Spinal cord (tissue), 10 donors: Measurements from ENCODE around the gene ZDHHC11B. TPM values are rescaled to one million over a fixed set of nuclear protein-coding genes. Genes with fewer than 3 reads are reported as not detected.
"Not testable (repeated sequence)": the region's sequence is repeated elsewhere in the genome, so short reads cannot be mapped to it uniquely, and the experiment has no call there.

Source experiments
- DNase-seq, 6 donors: peaks; one replicate each; pipeline versions ENCODE4 v3.0.0 to v3.0.0-alpha.2; 2013 to 2015; ENCODE audit warnings: low spot score in 6 of 6, low read depth in 4 of 6
- H3K27ac ChIP-seq: one replicate; pipeline ENCODE4 v1.5.1; 2013; ENCODE audit warnings: low read depth, low read length, control low read depth
- H3K27me3 ChIP-seq: one replicate; pipeline ENCODE4 v1.6.1; 2013; ENCODE audit warnings: low read length; ENCODE audit not compliant: control insufficient read depth, insufficient read depth
- H3K36me3 ChIP-seq: one replicate; pipeline ENCODE4 v1.6.1; 2013; ENCODE audit warnings: low read length; ENCODE audit not compliant: control insufficient read depth, insufficient read depth
- H3K4me1 ChIP-seq: one replicate; pipeline ENCODE4 v1.6.1; 2013; ENCODE audit warnings: low read length; ENCODE audit not compliant: control insufficient read depth, insufficient read depth
- H3K4me3 ChIP-seq: one replicate; pipeline ENCODE4 v1.5.1; 2013; ENCODE audit warnings: low read depth, low read length, control low read depth
- H3K9me3 ChIP-seq: one replicate; pipeline ENCODE4 v1.6.1; 2013; ENCODE audit warnings: low read length; ENCODE audit not compliant: control insufficient read depth, insufficient read depth
- WGBS: methylation state at CpG from one replicate; pipeline ENCODE4 v1.1.5; 2013; ENCODE audit warnings: missing lambda C conversion rate; ENCODE audit not compliant: insufficient coverage; 5-methylcytosine and 5-hydroxymethylcytosine counted together
- polyA plus RNA-seq, 2 donors: library from polyadenylated mRNA; unstranded; fragments of 120-200 nt; gene quantifications; one replicate each; pipeline ENCODE4 v1.2.1, GENCODE V29; 2013; ENCODE audit not compliant: insufficient read length in 2 of 2
- total RNA-seq, 2 donors: library from RNA; depleted of rRNA in 1 of 2; stranded (reverse); fragments of 120-200 nt in 1 of 2; fragments of >200 nt in 1 of 2; gene quantifications; one replicate each; pipeline versions ENCODE4 v1.2.3 to v1.2.4, GENCODE V29; 2013 to 2014
- donor health status: healthy.

Gene ZDHHC11B
- total and polyA plus RNA-seq, 4 donors: 7.3 to 37.2 (median 16.2) TPM

GRCh38 chr5:732754-733454, 51.6 kb downstream of the ZDHHC11B start:
- not testable (repeated sequence) for DNase-seq, H3K27me3 ChIP-seq, H3K4me3 ChIP-seq, H3K9me3 ChIP-seq, H3K27ac ChIP-seq, H3K4me1 ChIP-seq, H3K36me3 ChIP-seq
- 91% methylated on average over 5 of the region's 10 CpGs for WGBS

DNA sequence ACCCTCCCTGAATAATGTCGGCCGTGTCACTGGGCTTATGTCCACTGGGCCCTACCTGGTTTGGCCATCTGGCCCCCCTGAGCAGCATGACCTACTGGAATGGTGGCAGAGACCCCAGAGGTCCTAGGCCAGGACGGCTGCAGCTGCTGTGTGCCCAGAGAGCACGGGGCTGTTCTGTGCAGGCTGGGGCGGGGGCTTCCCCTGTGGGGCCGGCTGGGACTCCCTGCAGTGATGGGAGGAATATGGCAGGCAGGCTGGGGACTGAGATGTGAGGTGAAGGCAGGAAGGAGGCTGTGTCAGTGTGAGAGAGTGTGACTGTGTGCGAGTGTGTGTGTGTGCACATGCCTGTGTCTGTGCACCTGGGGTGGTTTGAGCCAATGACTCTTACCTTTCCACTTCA, 55.3 kb downstream of the ZDHHC11B start:
- no CpG with 5 or more reads among the region's 7 CpGs for WGBS
- H3K36me3 ChIP-seq, H3K9me3 ChIP-seq, H3K27ac ChIP-seq, DNase-seq, H3K27me3 ChIP-seq, H3K4me1 ChIP-seq, H3K4me3 ChIP-seq: not testable (repeated sequence)

DNA sequence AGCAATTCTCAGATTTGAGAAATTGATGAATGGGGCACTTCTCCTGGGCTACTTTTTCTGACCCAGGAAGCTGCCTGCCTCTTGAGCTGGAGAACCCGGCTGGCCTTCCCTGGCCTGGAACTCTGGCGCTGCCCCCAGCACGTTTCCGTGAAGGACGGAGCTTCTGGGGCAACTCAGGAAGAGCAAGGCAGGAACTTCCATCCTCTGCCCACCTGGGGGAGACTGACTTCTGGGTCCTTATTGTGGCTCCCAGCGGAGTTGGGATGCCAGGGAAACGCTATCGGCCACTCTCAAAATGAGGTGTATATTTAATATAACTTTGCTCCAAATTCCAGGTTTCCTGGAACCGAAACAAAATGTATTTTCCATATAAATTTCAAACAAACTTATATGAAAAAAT, 57.4 kb downstream of the ZDHHC11B start:
- H3K9me3 ChIP-seq, DNase-seq, H3K36me3 ChIP-seq, H3K27ac ChIP-seq, H3K4me3 ChIP-seq, H3K27me3 ChIP-seq, H3K4me1 ChIP-seq: not testable (repeated sequence)
- 20% methylated on average over 1 of the region's 9 CpGs for WGBS

GRCh38 chr5:723865-724264, 60.7 kb downstream of the ZDHHC11B start:
- H3K27me3 ChIP-seq, H3K27ac ChIP-seq, H3K4me3 ChIP-seq, DNase-seq, H3K9me3 ChIP-seq, H3K4me1 ChIP-seq, H3K36me3 ChIP-seq: not testable (repeated sequence)
- WGBS: no CpG with 5 or more reads among the region's 6 CpGs

- not testable (repeated sequence) for H3K4me1 ChIP-seq
- no CpG with 5 or more reads among the region's 4 CpGs for whole genome bisulfite sequencing
These were observed 61.2 kb downstream of the ZDHHC11B start for GRCh38 chr5:723309-723708.

DNA sequence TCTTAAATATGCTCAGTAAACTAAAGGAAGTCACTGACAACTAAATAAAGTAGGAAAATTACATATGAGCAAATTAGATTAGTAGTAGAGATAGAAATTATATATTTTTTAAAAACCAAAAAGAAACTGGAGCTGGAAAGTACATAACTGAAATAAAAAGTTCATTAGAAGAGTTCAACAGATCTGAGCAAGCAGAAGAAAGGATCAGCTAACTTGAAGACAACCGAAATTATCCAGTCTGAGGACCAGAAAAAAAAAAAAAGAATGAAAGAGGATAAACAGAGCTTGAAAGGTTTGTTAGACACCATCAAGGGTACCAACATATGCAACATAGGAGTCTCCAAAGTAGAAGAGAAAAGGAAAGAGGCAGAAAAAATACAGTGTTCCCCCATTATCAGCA, 65.2 kb downstream of the ZDHHC11B start:
- H3K9me3 ChIP-seq: peaks cover 10% of the 10 kb centered on the region
- 50% methylated on average over 1 of the region's 1 CpG for WGBS
- H3K4me3 ChIP-seq, H3K36me3 ChIP-seq, H3K27ac ChIP-seq, H3K4me1 ChIP-seq, H3K27me3 ChIP-seq, DNase-seq: not testable (repeated sequence)

More at GRCh38 chr5:723309-723708, 61.2 kb downstream of the ZDHHC11B start:
- DNase-seq, H3K27ac ChIP-seq, H3K36me3 ChIP-seq, H3K4me3 ChIP-seq, H3K27me3 ChIP-seq: not testable (repeated sequence)
- peaks cover 10% of the 10 kb centered on the region for H3K9me3 ChIP-seq

GRCh38 chr5:717143-717542, 67.4 kb downstream of the ZDHHC11B start:
- no peaks in the 10 kb centered on the region for H3K27me3 ChIP-seq
- DNase-seq: no peak
- H3K4me3 ChIP-seq: no peak overlapping the region
- WGBS: 87% methylated on average over 5 of the region's 7 CpGs
- H3K9me3 ChIP-seq: peaks cover 10% of the 10 kb centered on the region
- H3K27ac ChIP-seq: no peak overlapping the region
- no peaks in the 10 kb centered on the region for H3K36me3 ChIP-seq
- H3K4me1 ChIP-seq: no peaks in the 10 kb centered on the region

- WGBS: 65% methylated on average over 2 of the region's 4 CpGs
- H3K27me3 ChIP-seq, H3K27ac ChIP-seq, H3K4me3 ChIP-seq, H3K4me1 ChIP-seq, DNase-seq, H3K36me3 ChIP-seq: not testable (repeated sequence)
- peaks cover 10% of the 10 kb centered on the region for H3K9me3 ChIP-seq
These were observed 67.8 kb downstream of the ZDHHC11B start for GRCh38 chr5:716740-717139.

DNA sequence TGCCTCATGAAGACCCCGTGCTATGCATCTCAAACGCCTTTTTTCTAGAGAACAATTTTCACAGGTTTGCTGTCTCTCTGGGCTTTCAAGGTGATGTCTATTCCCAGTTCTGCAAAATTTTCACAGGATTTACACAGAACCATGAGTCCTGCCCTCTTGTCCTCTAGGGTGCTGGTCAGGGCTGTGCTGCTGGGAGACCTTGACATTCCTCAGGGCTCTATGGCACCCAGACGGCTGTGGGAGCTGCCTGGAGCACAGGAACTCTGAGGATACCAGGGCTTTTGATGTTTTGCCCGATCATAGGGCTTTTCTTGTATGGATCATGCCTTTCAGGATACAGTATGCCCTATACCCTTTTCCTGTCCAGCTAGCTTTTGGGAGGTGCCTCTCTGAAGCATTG, 68.9 kb downstream of the ZDHHC11B start:
- peaks cover 13% of the 10 kb centered on the region for H3K9me3 ChIP-seq
- not testable (repeated sequence) for H3K4me3 ChIP-seq, H3K27me3 ChIP-seq, H3K27ac ChIP-seq, DNase-seq, H3K36me3 ChIP-seq, H3K4me1 ChIP-seq
- 100% methylated on average over 2 of the region's 4 CpGs for WGBS

- not testable (repeated sequence) for DNase-seq, H3K36me3 ChIP-seq, H3K4me1 ChIP-seq, H3K27ac ChIP-seq, H3K4me3 ChIP-seq, H3K27me3 ChIP-seq, H3K9me3 ChIP-seq
- WGBS: no CpG with 5 or more reads among the region's 8 CpGs
These were observed 70.1 kb downstream of the ZDHHC11B start for GRCh38 chr5:714215-715118.
